Measurements from ENCODE around the gene CTNNA3.

GRCh38 chr10:66252986-66253385 lies 1443.0 kb downstream of the CTNNA3 start:
- TF ChIP-seq CTCF (IDR thresholded peaks at IDR 0.05) (no peak), POLR2A (IDR thresholded peaks at IDR 0.05) (no peak)
